ENCODE measurements around the gene CLDN20. TPM values are rescaled to one million over a fixed set of nuclear protein-coding genes. Genes with fewer than 3 reads are reported as not detected.

CLDN20 gene
- polyA plus RNA-seq, 1 experiment = not detected

DNA sequence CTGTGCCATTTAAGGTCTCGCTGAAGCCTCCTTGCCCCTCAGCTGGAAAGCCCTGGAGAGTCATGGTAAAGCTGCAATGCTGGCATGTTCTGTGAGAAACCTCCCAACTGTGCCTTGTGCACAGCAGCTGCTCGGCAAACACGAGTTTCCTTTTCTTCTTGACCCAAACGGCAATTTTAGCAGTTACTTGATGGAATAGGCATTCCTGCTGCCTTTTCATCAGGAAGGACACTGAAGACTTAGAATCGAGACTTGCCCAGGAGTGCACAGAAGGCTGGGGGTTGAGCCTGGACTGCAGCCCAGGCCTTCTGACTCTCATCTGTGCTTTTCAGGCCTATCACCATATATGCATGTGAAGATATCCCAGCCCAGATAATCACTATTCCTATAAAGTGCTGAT, 28.7 kb upstream of the CLDN20 start:
- ChIA-PET CTCF (interaction anchor here (1.3 to 3.7 kb wide), 2 partner anchors 11 to 13 kb away, joined by 3 to 12 read pairs; no protein-coding TSS in a partner anchor), POLR2A (no interaction called here)
- TF ChIP-seq, protein P1, sequence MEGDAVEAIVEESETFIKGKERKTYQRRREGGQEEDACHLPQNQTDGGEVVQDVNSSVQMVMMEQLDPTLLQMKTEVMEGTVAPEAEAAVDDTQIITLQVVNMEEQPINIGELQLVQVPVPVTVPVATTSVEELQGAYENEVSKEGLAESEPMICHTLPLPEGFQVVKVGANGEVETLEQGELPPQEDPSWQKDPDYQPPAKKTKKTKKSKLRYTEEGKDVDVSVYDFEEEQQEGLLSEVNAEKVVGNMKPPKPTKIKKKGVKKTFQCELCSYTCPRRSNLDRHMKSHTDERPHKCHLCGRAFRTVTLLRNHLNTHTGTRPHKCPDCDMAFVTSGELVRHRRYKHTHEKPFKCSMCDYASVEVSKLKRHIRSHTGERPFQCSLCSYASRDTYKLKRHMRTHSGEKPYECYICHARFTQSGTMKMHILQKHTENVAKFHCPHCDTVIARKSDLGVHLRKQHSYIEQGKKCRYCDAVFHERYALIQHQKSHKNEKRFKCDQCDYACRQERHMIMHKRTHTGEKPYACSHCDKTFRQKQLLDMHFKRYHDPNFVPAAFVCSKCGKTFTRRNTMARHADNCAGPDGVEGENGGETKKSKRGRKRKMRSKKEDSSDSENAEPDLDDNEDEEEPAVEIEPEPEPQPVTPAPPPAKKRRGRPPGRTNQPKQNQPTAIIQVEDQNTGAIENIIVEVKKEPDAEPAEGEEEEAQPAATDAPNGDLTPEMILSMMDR (IDR thresholded peaks at IDR 0.05; ENCODE audit: insufficient read depth, low read depth, low read length) = no peak

DNA sequence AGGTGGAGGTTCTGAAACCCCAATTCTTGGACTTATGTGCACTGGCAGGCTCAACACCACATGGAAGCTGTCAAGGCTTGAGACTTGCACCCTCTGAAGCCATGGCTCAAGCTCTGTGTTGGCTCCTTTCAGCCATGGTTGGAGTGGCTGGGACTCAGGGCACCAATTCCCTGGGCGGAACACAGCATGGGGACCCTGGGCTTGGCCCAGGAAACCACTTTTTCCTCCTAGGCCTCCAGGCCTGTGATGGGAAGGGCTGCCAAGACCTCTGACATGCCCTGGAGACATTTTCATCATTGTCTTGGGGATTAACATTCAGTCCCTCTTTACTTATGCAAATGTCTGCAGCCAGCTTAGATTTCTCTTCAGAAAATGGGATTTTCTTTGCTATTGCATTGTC, 26.2 kb upstream of the CLDN20 start:
- ChIA-PET POLR2A (no interaction called here), CTCF (interaction anchor here (1.0 to 1.6 kb wide), 2 partner anchors 9 to 370 kb away, joined by 3 to 5 read pairs; no protein-coding TSS in a partner anchor)
- Histone ChIP-seq H3K36me3 (ENCODE audit: control insufficient read depth, insufficient read depth, low read length) (no peaks in the 10 kb centered on the region; the same call in 1 of the 2 replicates), H3K27me3 (ENCODE audit: control insufficient read depth, insufficient read depth, low read length) (no peaks in the 10 kb centered on the region), H3K4me3 (ENCODE audit: low read depth, low read length) (no peak overlapping the region)
- DNase-seq (ENCODE audit: low read depth) = no peak
- TF ChIP-seq, protein P1 (IDR thresholded peaks at IDR 0.05; ENCODE audit: insufficient read depth, low read depth, low read length) = no peak

More for the DNA sequence above, 28.7 kb upstream of the CLDN20 start:
- no peak for DNase-seq (ENCODE audit: low read depth)
- Histone ChIP-seq H3K27me3 (ENCODE audit: control insufficient read depth, insufficient read depth, low read length) (no peaks in the 10 kb centered on the region), H3K4me3 (ENCODE audit: low read depth, low read length) (no peak overlapping the region), H3K36me3 (ENCODE audit: control insufficient read depth, insufficient read depth, low read length) (no peaks in the 10 kb centered on the region; the same call in 1 of the 2 replicates)

DNA sequence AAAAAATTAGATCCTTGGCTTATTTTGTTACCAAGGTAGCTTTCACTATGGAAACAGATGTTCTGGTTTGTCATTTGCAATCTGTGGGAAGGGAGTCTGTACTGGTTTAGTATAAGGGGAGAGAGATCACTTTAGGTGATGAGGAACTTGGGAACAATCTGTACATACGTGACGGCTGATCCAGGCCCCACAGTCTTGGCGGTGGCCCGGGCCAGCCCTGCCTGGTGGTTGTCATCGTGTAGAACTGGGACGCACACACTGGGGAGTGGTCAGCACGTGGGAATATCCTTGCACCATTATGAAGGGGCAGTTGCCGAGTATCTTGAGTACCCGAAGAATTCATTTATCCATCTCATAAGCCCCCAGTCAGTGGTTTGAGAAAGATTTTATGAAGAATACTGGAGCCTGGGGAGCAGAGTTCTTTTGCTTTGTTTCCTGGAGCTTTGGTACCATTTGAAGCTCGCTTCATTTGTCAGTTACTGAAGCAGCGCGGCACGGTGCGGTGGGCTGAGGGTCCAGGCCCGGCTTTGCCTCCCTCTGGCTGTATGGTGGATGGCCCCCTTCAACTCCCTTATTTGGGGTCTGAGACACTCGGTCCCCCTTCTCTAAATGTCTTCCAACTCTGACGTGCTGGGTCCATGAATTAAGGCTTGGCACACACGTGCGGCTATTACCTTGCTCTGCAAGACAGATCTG, 22.8 kb upstream of the CLDN20 start:
- H3K4me3 ChIP-seq (ENCODE audit: low read depth, low read length) = no peak overlapping the region
- TF ChIP-seq, protein P1 (IDR thresholded peaks at IDR 0.05; ENCODE audit: insufficient read depth, low read depth, low read length) = no peak
- POLR2A ChIA-PET = no interaction called here
- no peaks in the 10 kb centered on the region for H3K27me3 ChIP-seq (ENCODE audit: control insufficient read depth, insufficient read depth, low read length)
- H3K36me3 ChIP-seq (ENCODE audit: control insufficient read depth, insufficient read depth, low read length) = no peaks in the 10 kb centered on the region; the same call in 1 of the 2 replicates
- CTCF ChIA-PET = interaction anchor here (1.0 kb wide), 1 partner anchor 63 kb away, joined by 4 read pairs; no protein-coding TSS in a partner anchor
- DNase-seq (ENCODE audit: low read depth) = no peak

DNA sequence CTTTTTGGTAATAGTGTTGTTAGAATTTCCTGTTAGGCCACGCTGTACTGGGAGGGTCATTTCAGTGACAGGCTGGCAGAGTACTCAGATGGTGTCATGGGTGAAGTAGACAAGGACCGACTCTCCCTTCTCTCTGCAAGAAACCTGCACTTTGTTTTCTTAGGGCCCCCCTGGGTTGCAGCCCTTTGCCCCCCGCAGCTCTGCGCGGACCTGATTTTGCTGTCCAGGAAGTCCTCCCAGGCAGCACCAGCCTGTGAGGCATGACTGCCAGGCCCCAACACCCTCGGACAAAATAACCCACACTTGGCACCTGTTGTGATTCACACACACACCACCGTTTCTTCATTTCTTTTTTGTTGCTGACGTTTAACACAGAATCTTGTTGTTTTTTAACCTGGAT, 21.8 kb upstream of the CLDN20 start:
- DNase-seq (ENCODE audit: low read depth) = no peak
- ChIA-PET POLR2A (no interaction called here), CTCF (no interaction called here)
- TF ChIP-seq, protein P1 (IDR thresholded peaks at IDR 0.05; ENCODE audit: insufficient read depth, low read depth, low read length) = no peak
- H3K27me3 ChIP-seq (ENCODE audit: control insufficient read depth, insufficient read depth, low read length) = no peaks in the 10 kb centered on the region
- H3K4me3 ChIP-seq (ENCODE audit: low read depth, low read length) = no peak overlapping the region
- H3K36me3 ChIP-seq (ENCODE audit: control insufficient read depth, insufficient read depth, low read length) = no peaks in the 10 kb centered on the region; the same call in 1 of the 2 replicates

DNA sequence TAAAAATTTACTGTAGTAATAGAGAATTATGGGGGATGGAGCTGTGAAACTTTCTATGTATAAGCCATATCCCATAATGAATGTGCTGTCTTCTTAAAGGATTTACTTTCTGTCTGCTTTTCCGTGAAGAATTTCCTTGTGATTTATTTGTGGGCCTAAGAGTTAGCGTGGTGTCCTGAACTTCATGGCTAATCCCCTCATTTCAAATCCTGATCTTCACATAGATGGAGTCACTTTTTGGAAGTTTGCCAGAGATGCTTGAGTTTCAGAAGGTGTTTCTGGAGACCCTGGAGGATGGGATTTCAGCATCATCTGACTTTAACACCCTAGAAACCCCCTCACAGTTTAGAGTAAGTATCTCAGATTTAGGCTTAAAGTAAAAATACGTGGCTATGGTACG, 19.4 kb upstream of the CLDN20 start:
- H3K4me3 ChIP-seq (ENCODE audit: low read depth, low read length) = no peak overlapping the region
- ChIA-PET CTCF (interaction anchor here (2.2 kb wide), 1 partner anchor 316 kb away, joined by 9 read pairs; no protein-coding TSS in a partner anchor), POLR2A (no interaction called here)
- TF ChIP-seq, protein P1 (IDR thresholded peaks at IDR 0.05; ENCODE audit: insufficient read depth, low read depth, low read length) = no peak
- no peaks in the 10 kb centered on the region; the same call in 1 of the 2 replicates for H3K36me3 ChIP-seq (ENCODE audit: control insufficient read depth, insufficient read depth, low read length)
- no peaks in the 10 kb centered on the region for H3K27me3 ChIP-seq (ENCODE audit: control insufficient read depth, insufficient read depth, low read length)
- DNase-seq (ENCODE audit: low read depth) = no peak

Data from BJ (cell line).